HCT116 (cell line): ENCODE results near the gene TTYH1. TPM values are rescaled to one million over a fixed set of nuclear protein-coding genes. Genes with fewer than 3 reads are reported as not detected.

ENCODE experiments used
- ATAC-seq: fragments of 200-7000 bp; cut with Tn5 transposase; 2 replicates; pipeline ENCODE4 v1.9.1; 2020; ENCODE audit warnings: mild to moderate bottlenecking, moderate library complexity
- BruUV-seq: library from RNA; stranded (reverse); fragments of 400-500 nt; replicated peaks from 2 replicates; lab custom pipeline; 2021; lab: Mats Ljungman, UMichigan
- CTCF ChIA-PET: fragments of 300-600 bp; sonication (Branson Sonifier 250); formaldehyde crosslinking; loops from one replicate; lab custom pipeline; 2021; ENCODE audit warnings: antibody characterized with exemption; lab: Charles Lee
- POLR2A ChIA-PET: fragments of 300-600, 350-600 bp; sonication (Branson Sonifier 250); formaldehyde crosslinking; loops from one replicate; lab custom pipeline; 2021; ENCODE audit warnings: antibody characterized with exemption; lab: Charles Lee
- RAD21 ChIA-PET, 2 experiments: fragments of 300-600 bp; sonication (Branson Sonifier 250); formaldehyde crosslinking; loops; one replicate each; lab custom pipeline; 2023; ENCODE audit warnings: low total read pairs in 2 of 2; ENCODE audit not compliant: uncharacterized antibody in 2 of 2, unreplicated experiment in 2 of 2, low non-redundant PET in 1 of 2; lab: Charles Lee
- DNase-seq: peaks from one replicate; pipeline ENCODE4 v3.0.0-alpha.2; 2010; ENCODE audit warnings: low read depth, low spot score
- H2AFZ ChIP-seq: fragments of 200-600 bp; shearing (Covaris generic), sonication (generic); 2 replicates; pipeline ENCODE4 v1.6.1; 2017; ENCODE audit warnings: low read depth, mixed run types, mixed read lengths, antibody characterized with exemption, low read length; ENCODE audit not compliant: poor library complexity, severe bottlenecking
- H3K27ac ChIP-seq: 2 replicates; pipeline ENCODE4 v1.5.1; 2012; ENCODE audit warnings: low read depth, low read length
- H3K27me3 ChIP-seq: fragments of 200-600 bp; sonication (generic); 2 replicates; pipeline ENCODE4 v1.6.1; 2016; ENCODE audit warnings: mixed run types, low read length, mixed read lengths; ENCODE audit not compliant: insufficient read depth
- H3K36me3 ChIP-seq, 2 experiments: fragments of 200-500 bp in 1 of 2; fragments of 200-600 bp in 1 of 2; sonication (Bioruptor generic) in 1 of 2; sonication (generic) in 1 of 2; 2 replicates each; pipeline versions ENCODE4 v1.5.1 to v1.6.1; 2014 to 2016; ENCODE audit warnings: low read length in 2 of 2, inconsistent platforms in 1 of 2, mixed read lengths in 1 of 2, mixed run types in 1 of 2; ENCODE audit not compliant: insufficient read depth in 2 of 2, control insufficient read depth in 1 of 2
- H3K4me1 ChIP-seq, 2 experiments: fragments of 200-600 bp in 1 of 2; sonication (generic) in 1 of 2; 2 replicates each; pipeline versions ENCODE4 v1.5.1 to v1.6.1; 2012 to 2017; ENCODE audit warnings: low read length in 2 of 2, inconsistent platforms in 1 of 2, mild to moderate bottlenecking in 1 of 2, mixed read lengths in 1 of 2, mixed run types in 1 of 2, moderate library complexity in 1 of 2; ENCODE audit not compliant: insufficient read depth in 2 of 2, control insufficient read depth in 1 of 2
- H3K4me2 ChIP-seq: fragments of 200-600 bp; sonication (generic); 2 replicates; pipeline ENCODE4 v1.6.1; 2017; ENCODE audit warnings: mixed run types, low read length, mixed read lengths
- H3K4me3 ChIP-seq, 2 experiments: fragments of 200-600 bp in 1 of 2; sonication (generic) in 1 of 2; replicated peaks in 1 of 2; 2 replicates each; pipeline ENCODE4 v1.5.1; 2011 to 2016; ENCODE audit warnings: low read length in 2 of 2, control low read depth in 1 of 2, low read depth in 1 of 2, mild to moderate bottlenecking in 1 of 2, mixed read lengths in 1 of 2, mixed run types in 1 of 2
- H3K79me2 ChIP-seq: fragments of 200-600 bp; sonication (generic); 2 replicates; pipeline ENCODE4 v1.6.1; 2017; ENCODE audit warnings: mild to moderate bottlenecking, mixed run types, low read length, moderate library complexity, mixed read lengths; ENCODE audit not compliant: insufficient read depth
- H3K9ac ChIP-seq: fragments of 200-600 bp; sonication (generic); 2 replicates; pipeline ENCODE4 v1.6.1; 2016; ENCODE audit warnings: low read length, mixed read lengths
- H3K9me2 ChIP-seq: fragments of 200-600 bp; sonication (generic), shearing (Covaris generic); 2 replicates; pipeline ENCODE4 v1.6.1; 2017; ENCODE audit warnings: mixed run types, mild to moderate bottlenecking, moderate library complexity; ENCODE audit not compliant: insufficient read depth
- H3K9me3 ChIP-seq, 2 experiments: fragments of 200-500 bp in 1 of 2; fragments of 200-600 bp in 1 of 2; sonication (Bioruptor generic) in 1 of 2; sonication (generic) in 1 of 2; 2 replicates each; pipeline ENCODE4 v1.6.1; 2014 to 2017; ENCODE audit warnings: low read length in 2 of 2, mixed read lengths in 2 of 2, inconsistent platforms in 1 of 2, low read depth in 1 of 2, mild to moderate bottlenecking in 1 of 2, mixed run types in 1 of 2, moderate library complexity in 1 of 2; ENCODE audit not compliant: control insufficient read depth in 1 of 2, insufficient read depth in 1 of 2
- H4K20me1 ChIP-seq: fragments of 200-600 bp; sonication (generic), shearing (Covaris generic); 2 replicates; pipeline ENCODE4 v1.6.1; 2017; ENCODE audit warnings: mixed run types, mild to moderate bottlenecking, moderate library complexity; ENCODE audit not compliant: insufficient read depth
- ATF3 ChIP-seq: IDR thresholded peaks from 2 replicates; pipeline ENCODE4 v1.6.1; 2012
- CBX3 ChIP-seq: IDR thresholded peaks from 2 replicates; pipeline ENCODE4 v1.6.1; 2012; ENCODE audit warnings: low read depth
- CEBPB ChIP-seq: IDR thresholded peaks from 2 replicates; pipeline ENCODE4 v1.6.1; 2012; ENCODE audit warnings: low read depth
- CTCF ChIP-seq, 3 experiments: fragments of 200-600 bp in 1 of 3; sonication (generic) in 1 of 3; IDR thresholded peaks in 2 of 3; conservative IDR thresholded peaks in 1 of 3; 2 replicates each; pipeline ENCODE4 v1.5.1; 2012 to 2017; ENCODE audit warnings: low read depth in 2 of 3, low read length in 2 of 3, antibody characterized with exemption in 1 of 3, borderline replicate concordance in 1 of 3, control low read depth in 1 of 3, mild to moderate bottlenecking in 1 of 3, mixed read lengths in 1 of 3, mixed run types in 1 of 3, moderate library complexity in 1 of 3; ENCODE audit not compliant: insufficient read depth in 1 of 3
- EGR1 ChIP-seq: IDR thresholded peaks from 2 replicates; pipeline ENCODE4 v1.6.1; 2012; ENCODE audit warnings: low read depth
- FOSL1 ChIP-seq: IDR thresholded peaks from 2 replicates; pipeline ENCODE4 v1.6.1; 2012; ENCODE audit warnings: low read depth
- JUND ChIP-seq: IDR thresholded peaks from 2 replicates; pipeline ENCODE4 v1.6.1; 2012
- MAX ChIP-seq: IDR thresholded peaks from 2 replicates; pipeline ENCODE4 v1.6.1; 2012
- POLR2A ChIP-seq: IDR thresholded peaks from 2 replicates; pipeline ENCODE4 v1.7.0; 2011; ENCODE audit warnings: borderline replicate concordance; ENCODE audit not compliant: insufficient read depth, insufficient read length; ENCODE audit errors: extremely low read depth
- POLR2AphosphoS5 ChIP-seq: IDR thresholded peaks from 2 replicates; pipeline ENCODE4 v1.6.1; 2011; ENCODE audit warnings: mild to moderate bottlenecking, low read depth, low read length, moderate library complexity
- RAD21 ChIP-seq: IDR thresholded peaks from 2 replicates; pipeline ENCODE4 v1.6.1; 2012; ENCODE audit warnings: low read depth, mild to moderate bottlenecking
- SIN3A ChIP-seq: IDR thresholded peaks from 2 replicates; pipeline ENCODE4 v1.6.1; 2012; ENCODE audit warnings: low read depth
- SP1 ChIP-seq: IDR thresholded peaks from 2 replicates; pipeline ENCODE4 v1.6.1; 2012; ENCODE audit warnings: low read depth
- ZBTB33 ChIP-seq: IDR thresholded peaks from 2 replicates; pipeline ENCODE4 v1.6.1; 2011; ENCODE audit warnings: mild to moderate bottlenecking, low read length, moderate library complexity; ENCODE audit not compliant: insufficient replicate concordance; ENCODE audit errors: extremely low read depth
- ZNF274 ChIP-seq: fragments of 200-500 bp; sonication (Bioruptor generic); IDR thresholded peaks from 2 replicates; pipeline ENCODE4 v1.6.1; 2014; ENCODE audit warnings: mild to moderate bottlenecking, low read depth, low read length, inconsistent platforms
- intact Hi-C: fragments of 100-400 bp; cut with micrococcal nuclease; formaldehyde crosslinking; loops from 2 replicates; pipeline ENCODE4 v1.10.0; 2022
- total RNA-seq: library from RNA; stranded (reverse); gene quantifications from one replicate; pipeline ENCODE4 v1.2.1, GENCODE V29; 2021; ENCODE audit not compliant: unreplicated experiment

Gene TTYH1
- total RNA-seq, 1 experiment from 2014 or later, result 0.37 TPM

GRCh38 chr19:54484451-54484850 lies 69.2 kb downstream of the TTYH1 start:
- no TSS peak for BruUV-seq
- ATAC-seq, result no peak
- intact Hi-C loops, result loop anchor here (5.0 kb wide), 1 partner anchor 193 kb away; no protein-coding TSS in a partner anchor

More at GRCh38 chr19:54484451-54484850, 69.2 kb downstream of the TTYH1 start:
- ChIA-PET RAD21 (no interaction called here), CTCF (no interaction called here), POLR2A (no interaction called here)
- no peaks in the 10 kb centered on the region for H3K9me2 ChIP-seq
- 0 out of 2 replicates have a peak, but pooled peaks cover 3% of the 10 kb centered on the region for H3K27me3 ChIP-seq
- H3K36me3 ChIP-seq, result no peaks in the 10 kb centered on the region
- no peaks in the 10 kb centered on the region for H3K4me1 ChIP-seq
- H3K4me3 ChIP-seq, result no peak overlapping the region
- H2AFZ ChIP-seq, result no peak overlapping the region
- H4K20me1 ChIP-seq, result no peaks in the 10 kb centered on the region
- H3K27ac ChIP-seq, result no peak overlapping the region
- no peak overlapping the region for H3K9ac ChIP-seq
- no peaks in the 10 kb centered on the region for H3K9me3 ChIP-seq
- no peak for TF ChIP-seq RAD21
- TF ChIP-seq POLR2AphosphoS5, result no peak
- no peak for TF ChIP-seq FOSL1
- TF ChIP-seq ATF3, result no peak
- TF ChIP-seq ZNF274, result no peak
- TF ChIP-seq JUND, result no peak
- TF ChIP-seq ZBTB33, result no peak
- TF ChIP-seq CBX3, result no peak
- no peak for TF ChIP-seq CTCF (IDR thresholded peaks at IDR 0.05 in 2 of 3, conservative IDR thresholded peaks at IDR 0.05 in 1 of 3; ENCODE audit: borderline replicate concordance in 1 of 3, insufficient read depth in 1 of 3, low read depth in 2 of 3, low read length in 2 of 3)
- no peak for TF ChIP-seq SIN3A
- TF ChIP-seq POLR2A, result no peak
- TF ChIP-seq CEBPB, result no peak
- TF ChIP-seq EGR1, result no peak
- TF ChIP-seq SP1, result no peak
- no peak for TF ChIP-seq MAX
- H3K4me2 ChIP-seq, result no peak overlapping the region
- no peaks in the 10 kb centered on the region for H3K79me2 ChIP-seq
- DNase-seq, result no peak
